GM12878 (cell line): ENCODE results near the gene ARL3. TPM values are rescaled to one million over a fixed set of nuclear protein-coding genes. Genes with fewer than 3 reads are reported as not detected.

Experiments used
- ATAC-seq: fragments of 200-7000 bp; cut with Tn5 transposase; 3 replicates; pipeline ENCODE4 v1.9.1; 2020; ENCODE audit warnings: mild to moderate bottlenecking, moderate library complexity
- BruUV-seq: library from RNA; stranded (reverse); fragments of 400-500 nt; replicated peaks from 2 replicates; lab custom pipeline; 2021; lab: Mats Ljungman, UMichigan
- CTCF ChIA-PET: fragments of 300-600 bp; sonication (Branson Sonifier 250); formaldehyde crosslinking; extraction: SDS; loops from one replicate; lab custom pipeline; 2021; ENCODE audit warnings: inconsistent platforms; lab: Yijun Ruan, JAX
- POLR2A ChIA-PET: fragments of 350-600 bp; formaldehyde crosslinking; extraction: SDS; loops from one replicate; lab custom pipeline; 2021; ENCODE audit warnings: inconsistent platforms; lab: Charles Lee
- RAD21 ChIA-PET: fragments of 300-600 bp; sonication (Branson Sonifier 250); formaldehyde crosslinking; loops from one replicate; lab custom pipeline; 2023; ENCODE audit warnings: antibody characterized with exemption; ENCODE audit not compliant: unreplicated experiment; lab: Charles Lee
- SMC1A ChIA-PET: fragments of 300-600 bp; sonication (Branson Sonifier 250); formaldehyde crosslinking; loops from one replicate; lab custom pipeline; 2023; ENCODE audit not compliant: unreplicated experiment, uncharacterized antibody; lab: Charles Lee
- DNase-seq: peaks from one replicate; pipeline ENCODE4 v3.0.0-alpha.2; 2011; ENCODE audit warnings: low read depth, low spot score
- FAIRE-seq: peaks from 3 replicates; lab custom pipeline; 2011; peaks lifted over from hg19 to GRCh38; lab: Jason Lieb, UNC
- H2AFZ ChIP-seq: 2 replicates; pipeline ENCODE4 v1.6.0; 2011; ENCODE audit warnings: low read depth, low read length, control low read depth; ENCODE audit not compliant: control insufficient read depth
- H3K27ac ChIP-seq: 2 replicates; pipeline ENCODE4 v1.5.1; 2011; ENCODE audit warnings: control low read depth; ENCODE audit not compliant: control insufficient read depth, insufficient read depth
- H3K27me3 ChIP-seq, 2 experiments: replicated peaks in 1 of 2; 2 replicates each; pipeline versions ENCODE4 v1.6.0 to v1.6.1; 2011; ENCODE audit warnings: low read length in 1 of 2; ENCODE audit not compliant: control insufficient read depth in 2 of 2, insufficient read depth in 2 of 2
- H3K36me3 ChIP-seq, 2 experiments: 2 replicates each; pipeline ENCODE4 v1.5.1; 2011; ENCODE audit warnings: low read length in 1 of 2; ENCODE audit not compliant: control insufficient read depth in 2 of 2, insufficient read depth in 2 of 2
- H3K4me1 ChIP-seq: 2 replicates; pipeline ENCODE4 v1.6.1; 2011; ENCODE audit warnings: mild to moderate bottlenecking, low read length, moderate library complexity, mixed read lengths; ENCODE audit not compliant: control insufficient read depth, insufficient read depth
- H3K4me2 ChIP-seq: 2 replicates; pipeline ENCODE4 v1.6.0; 2011; ENCODE audit warnings: control low read depth; ENCODE audit not compliant: control insufficient read depth, insufficient read depth
- H3K4me3 ChIP-seq: fragments of 200-600 bp; sonication (generic); 2 replicates; pipeline ENCODE4 v1.5.1; 2016
- H3K79me2 ChIP-seq: 2 replicates; pipeline ENCODE4 v1.6.0; 2011; ENCODE audit warnings: low read length; ENCODE audit not compliant: control insufficient read depth, insufficient read depth
- H3K9ac ChIP-seq: 2 replicates; pipeline ENCODE4 v1.8.0; 2011; ENCODE audit warnings: low read length, control low read depth, mixed read lengths; ENCODE audit not compliant: control insufficient read depth, insufficient read depth
- H3K9me3 ChIP-seq: replicated peaks from 3 replicates; pipeline ENCODE4 v1.5.1; 2011; ENCODE audit warnings: mild to moderate bottlenecking, low read length; ENCODE audit not compliant: control insufficient read depth, insufficient read depth
- H4K20me1 ChIP-seq: 2 replicates; pipeline ENCODE4 v1.6.0; 2011; ENCODE audit not compliant: control insufficient read depth, insufficient read depth
- BCLAF1 ChIP-seq: fragments of 450-650 bp; IDR thresholded peaks from 2 replicates; pipeline ENCODE4 v1.6.1; 2017; ENCODE audit warnings: antibody characterized with exemption, mild to moderate bottlenecking, moderate library complexity
- CBFB ChIP-seq: IDR thresholded peaks from 2 replicates; pipeline ENCODE4 v1.6.1; 2016; ENCODE audit warnings: antibody characterized with exemption, low read depth
- CREB1 ChIP-seq: IDR thresholded peaks from 2 replicates; pipeline ENCODE4 v1.6.1; 2012; ENCODE audit warnings: low read depth, mild to moderate bottlenecking, inconsistent platforms
- CREM ChIP-seq: IDR thresholded peaks from 2 replicates; pipeline ENCODE4 v1.6.1; 2014; ENCODE audit warnings: antibody characterized with exemption, low read depth
- EED ChIP-seq: sonication (generic); IDR thresholded peaks from 2 replicates; pipeline ENCODE4 v1.6.1; 2016; ENCODE audit warnings: antibody characterized with exemption, low read depth
- ETV6 ChIP-seq, 2 experiments: fragments of 450-650 bp in 1 of 2; IDR thresholded peaks in 1 of 2; conservative IDR thresholded peaks in 1 of 2; 2 replicates each; pipeline ENCODE4 v1.6.1; 2014; ENCODE audit warnings: antibody characterized with exemption in 1 of 2, borderline replicate concordance in 1 of 2, low read depth in 1 of 2, mild to moderate bottlenecking in 1 of 2, moderate library complexity in 1 of 2
- HDGF ChIP-seq: fragments of 450-650 bp; IDR thresholded peaks from 2 replicates; pipeline ENCODE4 v1.6.1; 2016; ENCODE audit warnings: antibody characterized with exemption
- IKZF2 ChIP-seq, 2 experiments: fragments of 450-650 bp; IDR thresholded peaks; 2 replicates each; pipeline ENCODE4 v1.6.1; 2017; ENCODE audit warnings: mild to moderate bottlenecking in 2 of 2, moderate library complexity in 2 of 2
- IRF5 ChIP-seq: fragments of 450-650 bp; IDR thresholded peaks from 2 replicates; pipeline ENCODE4 v1.6.1; 2017; ENCODE audit warnings: borderline replicate concordance
- KDM1A ChIP-seq: fragments of 200-600 bp; sonication (generic); IDR thresholded peaks from 2 replicates; pipeline ENCODE4 v1.6.1; 2016; ENCODE audit warnings: borderline replicate concordance
- MTA2 ChIP-seq: fragments of 450-650 bp; IDR thresholded peaks from 2 replicates; pipeline ENCODE4 v1.6.1; 2016; ENCODE audit warnings: low read depth, mild to moderate bottlenecking, moderate library complexity
- POLR2AphosphoS2 ChIP-seq: IDR thresholded peaks from 2 replicates; pipeline ENCODE4 v1.6.1; 2011; ENCODE audit warnings: low read depth, mild to moderate bottlenecking, low read length, improper control_type of control experiment, moderate library complexity
- RCOR1 ChIP-seq: conservative IDR thresholded peaks from 2 replicates; pipeline ENCODE4 v1.6.1; 2012; ENCODE audit warnings: low read depth, low read length, improper control_type of control experiment
- RFX5 ChIP-seq: IDR thresholded peaks from 2 replicates; pipeline ENCODE4 v1.6.1; 2011; ENCODE audit warnings: low read depth, low read length, improper control_type of control experiment
- RUNX3 ChIP-seq: IDR thresholded peaks from 2 replicates; pipeline ENCODE4 v1.6.1; 2012; ENCODE audit warnings: low read length, inconsistent platforms
- SMC3 ChIP-seq: IDR thresholded peaks from 2 replicates; pipeline ENCODE4 v1.6.1; 2011; ENCODE audit warnings: low read length, improper control_type of control experiment, borderline replicate concordance
- SPI1 ChIP-seq: IDR thresholded peaks from 2 replicates; pipeline ENCODE4 v1.6.1; 2011; ENCODE audit warnings: low read depth, mild to moderate bottlenecking, low read length, moderate library complexity, borderline replicate concordance; ENCODE audit not compliant: insufficient read depth
- STAT1 ChIP-seq: fragments of 450-650 bp; conservative IDR thresholded peaks from 2 replicates; pipeline ENCODE4 v1.6.1; 2014; ENCODE audit warnings: antibody characterized with exemption, mild to moderate bottlenecking
- SUPT20H ChIP-seq: IDR thresholded peaks from 2 replicates; pipeline ENCODE4 v1.6.1; 2011; ENCODE audit warnings: low read depth, mild to moderate bottlenecking, low read length, moderate library complexity, borderline replicate concordance; ENCODE audit not compliant: control insufficient read depth
- ZNF24 ChIP-seq: fragments of 450-650 bp; IDR thresholded peaks from 2 replicates; pipeline ENCODE4 v1.6.1; 2017; ENCODE audit warnings: antibody characterized with exemption, mild to moderate bottlenecking
- WGBS: methylation state at CpG from one replicate; pipeline ENCODE4 v1.1.6; 2016; ENCODE audit warnings: low lambda C conversion rate; ENCODE audit not compliant: insufficient replicate concordance, insufficient coverage; ENCODE audit errors: missing lambda C conversion rate; 5-methylcytosine and 5-hydroxymethylcytosine counted together
- in situ Hi-C: fragments of 300-500 bp; cut with MboI; formaldehyde crosslinking; loops from 9 replicates; pipeline ENCODE4 v1.14.3; 2018; ENCODE audit warnings: mixed read lengths
- intact Hi-C: fragments of 100-400 bp; cut with micrococcal nuclease; formaldehyde crosslinking; loops from one replicate; pipeline ENCODE4 v1.14.2; 2022; ENCODE audit not compliant: unreplicated experiment
- polyA plus RNA-seq, 11 experiments: library from polyadenylated mRNA; depleted of rRNA in 4 of 11; unstranded in 6 of 11; stranded (reverse) in 5 of 11; fragments of >200 nt; fragmentation: Nextera tagmentation in 4 of 11; fragmentation: Illumina TruSeq in 1 of 11; extraction: Ambion mirVana in 4 of 11; extraction: Trizol in 1 of 11; gene quantifications; 1 replicate in 1 of 11; 2 replicates in 10 of 11; pipeline versions ENCODE4 v1.2.1 to v1.2.3, GENCODE V29; 2011 to 2016; ENCODE audit warnings: inconsistent platforms in 2 of 11, missing spikeins in 2 of 11, low read depth in 1 of 11
- total RNA-seq, 4 experiments: library from RNA; depleted of rRNA in 3 of 4; stranded (reverse); fragments of >200 nt in 3 of 4; fragmentation: Illumina TruSeq in 1 of 4; extraction: Trizol in 1 of 4; gene quantifications; 2 replicates each; pipeline versions ENCODE4 v1.2.1 to v1.2.3, GENCODE V29; 2013 to 2021

The ARL3 gene
- total and polyA plus RNA-seq, 10 of the 15 experiments (the other 5 are each of a cell fraction or from before 2014, with no cell fraction given), result 4.9 to 26.1 (median 11.0) TPM

- DNase-seq, result no peak
- TF ChIP-seq RCOR1 (no peak), EED (0 out of 2 replicates have a peak, but pooled peaks have one; percentile 33), SPI1 (peak; percentile 51; the same call in 1 of the 2 replicates), STAT1 (no peak), RFX5 (no peak), SUPT20H (no peak), POLR2AphosphoS2 (no peak), MTA2 (no peak), ETV6 (conservative IDR thresholded peaks at IDR 0.05 in 1 of 2, IDR thresholded peaks at IDR 0.05 in 1 of 2; ENCODE audit: borderline replicate concordance in 1 of 2, low read depth in 1 of 2) (no peak), CREB1 (peak; percentile 32; the same call in 1 of the 2 replicates), HDGF (no peak), CBFB (peak; percentile 34; the same call in 1 of the 2 replicates), ZNF24 (no peak), RUNX3 (peak; percentile 85), CREM (0 out of 2 replicates have a peak, but pooled peaks have one; percentile 14), BCLAF1 (no peak), SMC3 (no peak), KDM1A (no peak), IKZF2 (IDR thresholded peaks at IDR 0.05) (peak in 1 of 2 experiments; percentile 25; a peak in 1 of 4 replicates), IRF5 (no peak)
Observed at GRCh38 chr10:102675666-102676533, 38.3 kb downstream of the ARL3 start.

More at GRCh38 chr10:102675666-102676533, 38.3 kb downstream of the ARL3 start:
- ChIA-PET SMC1A (interaction anchor here (0.8 to 8.2 kb wide), 29 partner anchors 9 to 217 kb away, joined by 3 to 140 read pairs (median 4); partner anchors contain the start of genes ARL3, SFXN2, TRIM8 and WBP1L), POLR2A (interaction anchor here (0.6 to 7.3 kb wide), 17 partner anchors 9 to 290 kb away, joined by 3 to 151 read pairs (median 6); partner anchors contain the start of genes ARL3, SFXN2 and TRIM8), CTCF (interaction anchor here (0.8 to 8.7 kb wide), 15 partner anchors 9 to 227 kb away, joined by 3 to 128 read pairs (median 11); partner anchors contain the start of genes ACTR1A, ARL3, SFXN2 and SUFU), RAD21 (interaction anchor here (0.7 to 8.4 kb wide), 17 partner anchors 10 to 193 kb away, joined by 3 to 140 read pairs (median 6); partner anchors contain the start of genes ARL3, AS3MT, SFXN2 and SUFU)
- intact Hi-C loops, result no loop called here
- Histone ChIP-seq H3K9ac (no peak overlapping the region), H3K4me3 (no peak overlapping the region), H3K4me1 (peaks cover 29% of the 10 kb centered on the region), H3K36me3 (no peaks in the 10 kb centered on the region), H2AFZ (no peak overlapping the region), H4K20me1 (no peaks in the 10 kb centered on the region), H3K27ac (0 out of 2 replicates have a peak overlapping the region, but pooled peaks have one; percentile 20), H3K27me3 (no peaks in the 10 kb centered on the region), H3K4me2 (peak overlapping the region; percentile 52), H3K79me2 (no peaks in the 10 kb centered on the region), H3K9me3 (no peaks in the 10 kb centered on the region)
- 29% methylated on average over 16 of the region's 16 CpGs for WGBS
- in situ Hi-C loops, result no loop called here
- peak; percentile 57 for ATAC-seq
- peak; percentile 72 for FAIRE-seq
- no TSS peak for BruUV-seq
